Cardiac septum (tissue), 1 donor: ENCODE data around the gene CCIN. TPM values are rescaled to one million over a fixed set of nuclear protein-coding genes. Genes with fewer than 3 reads are reported as not detected.
A peak's percentile ranks its signal among the peaks of the same experiment; 100 is the strongest.
"Not testable (repeated sequence)": the region's sequence is repeated elsewhere in the genome, so short reads cannot be mapped to it uniquely, and the experiment has no call there.

Experiments used
- DNase-seq: peaks from one replicate; pipeline ENCODE4 v3.0.0-alpha.2; 2020; ENCODE audit warnings: low spot score
- intact Hi-C: fragments of 100-400 bp; cut with DNase I; formaldehyde crosslinking; loops from one replicate; pipeline ENCODE4 v1.14.0; 2022
- total RNA-seq: library from RNA; stranded (reverse); fragmentation: NEBNext Ultra II Directional; extraction: Animal tissue kit (Norgen Biotek cat#: 25700); gene quantifications from one replicate; pipeline ENCODE4 v1.2.1, GENCODE V29; 2021
- donor health status: DM: no; HTN: no; CAD: no.

Gene CCIN
- total RNA-seq, 1 donor from 2014 or later, result 0.16 TPM

- no peak for DNase-seq
- intact Hi-C loops, result no loop called here
Measured at GRCh38 chr9:36154331-36154952, 14.7 kb upstream of the CCIN start.

- intact Hi-C loops, result no loop called here
- DNase-seq, result no peak
Measured at GRCh38 chr9:36156116-36156515, 13.1 kb upstream of the CCIN start.

DNA sequence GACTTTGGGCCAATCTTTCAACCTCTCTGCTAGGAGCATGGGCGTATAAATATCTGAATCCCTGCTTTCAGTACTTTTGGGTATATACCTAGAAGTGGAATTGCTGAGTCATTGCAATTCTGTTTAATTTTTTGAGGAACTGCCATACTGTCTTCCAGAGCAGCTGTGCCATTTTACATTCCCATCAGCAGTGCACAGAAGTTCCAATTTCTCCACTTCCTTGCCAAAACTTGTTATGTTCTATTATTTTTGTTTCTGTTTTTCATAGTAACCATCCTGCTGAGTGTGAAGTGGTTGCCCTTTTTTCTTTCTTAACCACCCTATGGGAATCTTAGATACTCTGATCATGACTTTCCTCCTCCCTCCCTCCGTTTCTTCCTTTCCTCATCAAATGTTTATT is 11.1 kb upstream of the CCIN start:
- DNase-seq, result no peak
- intact Hi-C loops, result no loop called here

DNA sequence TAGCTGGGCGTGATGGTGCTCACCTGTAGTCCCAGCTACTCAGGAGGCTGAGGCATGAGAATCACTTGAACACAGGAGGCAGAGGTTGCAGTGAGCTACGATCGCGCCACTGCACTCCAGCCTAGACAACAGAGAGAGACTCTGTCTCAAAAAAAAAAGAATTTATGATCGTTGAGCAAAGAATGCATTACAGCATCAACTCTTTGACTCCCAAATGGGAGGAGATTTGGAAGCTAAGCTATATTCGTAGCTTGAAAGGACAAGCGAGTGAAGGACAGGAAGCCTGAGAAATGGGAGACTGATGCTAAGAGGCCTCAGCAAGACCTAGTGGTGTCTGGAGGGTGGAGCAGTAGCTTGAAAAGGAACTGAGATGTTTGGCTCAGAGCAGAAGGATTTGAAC is 10.3 kb upstream of the CCIN start:
- intact Hi-C loops, result no loop called here
- no peak for DNase-seq

DNA sequence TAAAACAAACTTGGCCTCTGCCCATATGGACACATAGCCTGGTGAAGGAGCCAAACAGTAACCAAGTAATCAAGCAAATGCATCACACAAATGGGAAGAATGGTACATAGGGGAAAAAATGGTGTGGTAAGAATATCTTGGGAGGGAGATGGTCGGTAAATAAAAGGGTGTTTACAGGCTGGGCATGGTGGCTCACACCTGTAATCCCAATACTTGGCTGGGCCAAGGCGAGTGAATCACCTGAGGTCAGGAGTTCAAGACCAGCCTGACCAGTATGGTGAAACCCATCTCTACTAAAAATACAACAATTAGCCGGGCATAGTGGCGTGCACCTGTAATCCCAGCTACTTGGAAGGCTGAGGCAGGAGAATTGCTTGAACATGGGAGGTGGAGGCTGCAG is 9.7 kb upstream of the CCIN start:
- intact Hi-C loops, DNase-seq: not testable (repeated sequence)

DNA sequence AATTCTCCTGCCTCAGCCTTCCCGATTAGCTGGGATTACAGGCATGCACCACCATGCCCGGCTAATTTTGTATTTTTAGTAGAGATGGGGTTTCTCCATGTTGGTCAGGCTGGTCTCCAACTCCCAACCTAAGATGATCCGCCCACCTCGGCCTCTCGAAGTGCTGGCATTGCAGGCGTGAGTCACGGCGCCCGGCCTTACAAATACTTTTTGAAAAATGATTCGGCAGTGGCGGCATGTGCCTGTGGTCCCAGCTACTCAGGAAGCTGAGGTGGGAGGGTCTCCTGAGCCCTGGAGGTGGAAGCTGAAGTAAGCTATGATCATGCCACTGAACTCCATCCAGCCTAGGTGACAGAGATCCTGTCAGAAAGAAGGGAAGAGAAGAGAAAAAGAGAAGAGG is 9.1 kb upstream of the CCIN start:
- intact Hi-C loops, result loop anchor here (10.0 kb wide), 1 partner anchor 205 kb away; the partner anchor contains the start of gene OR2S2
- DNase-seq, result not testable (repeated sequence)

- DNase-seq, result no peak
- intact Hi-C loops, result loop anchor here (10.0 kb wide), 1 partner anchor 206 kb away; the partner anchor contains the start of gene OR2S2
Measured at GRCh38 chr9:36161187-36161586, 8.0 kb upstream of the CCIN start.

GRCh38 chr9:36162211-36162738 is 6.9 kb upstream of the CCIN start:
- no peak for DNase-seq
- intact Hi-C loops, result loop anchor here (10.0 kb wide), 1 partner anchor 207 kb away; the partner anchor contains the start of gene OR2S2

DNA sequence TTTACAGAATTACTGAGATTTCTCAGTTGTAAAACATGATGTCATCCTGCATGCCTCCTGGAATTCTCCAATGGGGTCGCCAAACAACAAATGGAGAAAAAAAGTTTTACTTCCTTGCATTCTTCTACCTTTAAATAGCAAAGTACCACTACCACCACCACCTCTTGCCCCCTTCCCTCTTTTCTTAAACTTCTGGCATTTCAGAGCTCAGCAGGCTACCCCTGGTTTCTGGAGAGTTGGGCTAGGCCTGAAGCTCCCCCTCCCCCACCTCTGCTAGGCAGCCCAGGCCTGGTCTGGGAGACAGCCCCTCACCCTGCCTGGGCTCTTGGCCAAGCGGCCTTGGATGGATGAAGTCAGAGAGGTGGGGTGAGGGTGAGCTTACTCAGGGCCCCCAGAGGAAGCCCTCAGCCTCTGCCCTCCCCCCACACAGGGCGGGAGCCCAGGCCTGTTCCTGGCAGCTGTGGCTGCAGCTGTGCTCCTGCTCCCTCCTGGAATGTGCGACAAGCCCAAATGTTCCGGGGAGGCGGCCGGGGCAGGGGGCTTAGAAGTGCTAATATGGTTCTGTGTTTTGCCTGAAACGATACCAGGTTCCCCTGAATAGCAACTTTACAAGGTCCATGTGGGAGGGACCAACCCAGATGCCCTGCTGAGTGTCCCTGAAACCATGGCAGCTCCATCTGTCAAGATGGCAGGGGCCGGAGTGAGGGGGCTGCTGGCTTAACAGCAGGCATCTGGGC is 6.0 kb upstream of the CCIN start:
- no peak for DNase-seq
- intact Hi-C loops, result loop anchor here (10.0 kb wide), 1 partner anchor 208 kb away; the partner anchor contains the start of gene OR2S2

- intact Hi-C loops, result loop anchor here (10.0 kb wide), 1 partner anchor 209 kb away; the partner anchor contains the start of gene OR2S2
- no peak for DNase-seq
Measured at GRCh38 chr9:36163786-36164170, 5.4 kb upstream of the CCIN start.

GRCh38 chr9:36164372-36164771 is 4.8 kb upstream of the CCIN start:
- intact Hi-C loops, result loop anchor here (10.0 kb wide), 1 partner anchor 210 kb away; the partner anchor contains the start of gene OR2S2
- DNase-seq, result no peak

- no peak for DNase-seq
Measured at GRCh38 chr9:36164989-36165388, 4.2 kb upstream of the CCIN start.

DNA sequence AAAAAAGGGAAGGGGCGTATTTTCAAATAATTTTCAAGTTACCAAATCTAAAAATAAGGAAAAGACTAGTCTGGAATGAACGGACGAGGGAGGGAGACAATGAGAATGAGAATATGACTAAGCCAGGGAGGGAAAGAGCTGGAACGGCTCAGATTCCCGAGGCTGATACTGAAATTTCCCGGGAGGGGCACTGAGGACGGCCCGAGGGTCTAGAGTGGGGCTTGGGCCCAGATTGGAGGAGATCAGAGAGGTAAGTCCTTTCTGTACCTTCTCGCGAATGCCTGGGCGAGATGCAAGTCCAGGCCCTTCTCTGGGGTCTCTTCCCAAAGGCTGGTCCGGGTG is 3.4 kb upstream of the CCIN start:
- intact Hi-C loops, result loop anchor here (1.0 to 10.0 kb wide), 2 partner anchors 62 to 211 kb away; partner anchors contain the start of gene OR2S2
- DNase-seq, result no peak

More at GRCh38 chr9:36164989-36165388, 4.2 kb upstream of the CCIN start:
- intact Hi-C loops, result loop anchor here (10.0 kb wide), 1 partner anchor 210 kb away; the partner anchor contains the start of gene OR2S2

DNA sequence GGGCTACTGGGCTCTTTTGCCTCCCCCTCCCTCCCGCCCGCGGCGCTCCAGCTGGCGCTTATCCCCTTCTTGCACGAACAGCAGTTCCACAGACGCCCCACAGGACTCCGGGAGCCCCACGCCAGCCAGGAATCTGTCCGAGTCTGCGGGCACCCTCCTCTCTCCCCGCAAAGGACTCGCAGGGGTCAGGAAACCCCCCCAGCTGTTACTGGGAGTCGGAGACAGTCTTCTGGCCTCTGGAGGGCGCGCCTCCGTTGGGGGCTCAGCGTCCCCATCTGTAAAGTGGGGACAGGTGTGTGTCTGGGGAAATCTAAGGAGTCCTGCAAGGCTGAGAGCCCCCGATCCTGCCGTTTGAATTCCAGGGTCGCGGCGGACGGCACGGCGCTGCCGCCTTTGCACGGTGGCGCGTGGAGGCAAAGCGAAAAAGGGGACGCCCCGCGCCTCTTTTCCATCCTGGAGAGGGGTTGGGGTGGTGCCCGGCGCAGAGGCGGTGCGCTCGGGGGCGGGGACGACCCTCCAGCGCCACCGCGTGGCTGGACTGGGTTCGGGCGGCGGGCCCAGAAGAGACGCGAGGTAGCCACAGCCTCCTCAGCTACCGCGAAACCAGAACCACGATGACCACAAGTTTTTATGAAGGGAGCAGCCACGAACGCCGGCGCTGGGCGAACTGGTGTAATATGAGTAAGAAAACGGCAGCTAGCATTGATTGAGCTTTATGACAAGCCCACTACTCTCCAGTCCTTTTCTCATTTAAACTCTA is 2.8 kb upstream of the CCIN start:
- intact Hi-C loops, result loop anchor here (1.0 to 10.0 kb wide), 2 partner anchors 63 to 212 kb away; partner anchors contain the start of gene OR2S2
- DNase-seq, result peak; percentile 94

DNA sequence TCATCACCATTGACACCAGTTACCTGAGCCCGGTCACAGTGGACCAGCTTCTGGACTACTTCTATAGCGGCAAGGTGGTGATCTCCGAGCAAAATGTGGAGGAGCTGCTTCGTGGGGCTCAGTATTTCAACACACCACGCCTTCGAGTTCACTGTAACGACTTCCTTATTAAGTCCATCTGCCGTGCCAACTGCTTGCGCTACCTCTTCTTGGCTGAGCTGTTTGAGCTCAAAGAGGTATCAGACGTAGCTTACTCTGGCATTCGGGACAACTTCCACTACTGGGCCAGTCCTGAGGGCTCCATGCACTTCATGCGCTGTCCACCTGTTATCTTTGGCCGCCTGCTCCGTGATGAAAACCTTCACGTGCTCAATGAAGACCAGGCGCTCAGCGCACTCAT is 520 bp downstream of the CCIN start:
- intact Hi-C loops, result loop anchor here (10.0 kb wide), 1 partner anchor 215 kb away; the partner anchor contains the start of gene OR2S2
- no peak for DNase-seq

DNA sequence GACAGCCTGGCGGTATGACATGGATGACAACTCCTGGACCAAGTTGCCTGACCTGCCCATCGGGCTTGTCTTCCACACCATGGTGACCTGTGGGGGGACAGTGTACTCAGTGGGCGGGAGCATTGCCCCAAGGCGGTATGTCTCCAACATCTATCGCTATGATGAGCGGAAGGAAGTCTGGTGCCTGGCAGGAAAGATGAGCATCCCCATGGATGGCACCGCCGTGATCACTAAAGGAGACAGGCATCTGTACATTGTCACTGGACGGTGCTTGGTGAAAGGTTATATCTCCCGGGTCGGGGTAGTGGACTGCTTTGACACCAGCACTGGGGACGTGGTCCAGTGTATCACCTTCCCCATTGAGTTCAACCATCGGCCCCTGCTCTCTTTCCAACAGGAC is 1.3 kb downstream of the CCIN start:
- DNase-seq, result no peak
- intact Hi-C loops, result no loop called here

GRCh38 chr9:36173861-36174260 is 4.7 kb downstream of the CCIN start:
- DNase-seq, result no peak
- intact Hi-C loops, result no loop called here

- intact Hi-C loops, result no loop called here
- DNase-seq, result no peak
Measured at GRCh38 chr9:36174271-36174670, 5.1 kb downstream of the CCIN start.

- DNase-seq, result no peak
- intact Hi-C loops, result no loop called here
Measured at GRCh38 chr9:36174731-36175130, 5.5 kb downstream of the CCIN start.

GRCh38 chr9:36175209-36175608 is 6.0 kb downstream of the CCIN start:
- intact Hi-C loops, DNase-seq: not testable (repeated sequence)
